GM19324 (cell line): ENCODE results near the gene AGER.
A peak's percentile ranks its signal among the peaks of the same experiment; 100 is the strongest.
"Not testable (repeated sequence)": the region's sequence is repeated elsewhere in the genome, so short reads cannot be mapped to it uniquely, and the experiment has no call there.

Source experiments
- ATAC-seq: cut with Tn5 transposase; IDR thresholded peaks from one replicate; pipeline ENCODE4 v1.9.1; 2021; ENCODE audit warnings: mild to moderate bottlenecking, moderate library complexity; ENCODE audit not compliant: unreplicated experiment, low FRiP score

The AGER gene

GRCh38 chr6:32184084-32184640 is at the start of gene AGER:
AGER (minus strand) TSS chr6:32184253; CDS start chr6:32184222, 31 bp downstream.
- no peak for ATAC-seq

- ATAC-seq = no peak
Observed at GRCh38 chr6:32226434-32226833, 42.4 kb upstream of the AGER start.

- ATAC-seq = peak; percentile 46
Observed at GRCh38 chr6:32224696-32225095, 40.6 kb upstream of the AGER start.

GRCh38 chr6:32223258-32224235 is 39.5 kb upstream of the AGER start, which contains the start of gene NOTCH4:
NOTCH4 (minus strand) TSS chr6:32224067; CDS start chr6:32223928, 139 bp downstream.
- no peak for ATAC-seq

GRCh38 chr6:32222333-32223230 is 38.5 kb upstream of the AGER start:
- ATAC-seq = no peak

GRCh38 chr6:32220021-32220420 is 36.0 kb upstream of the AGER start:
- ATAC-seq = no peak

- no peak for ATAC-seq
Observed at GRCh38 chr6:32218167-32218566, 34.1 kb upstream of the AGER start.

GRCh38 chr6:32216998-32217397 is 32.9 kb upstream of the AGER start:
- no peak for ATAC-seq

GRCh38 chr6:32216285-32216684 is 32.2 kb upstream of the AGER start:
- ATAC-seq = no peak

GRCh38 chr6:32215617-32216016 is 31.6 kb upstream of the AGER start:
- ATAC-seq = no peak

- no peak for ATAC-seq
Observed at GRCh38 chr6:32214126-32214525, 30.1 kb upstream of the AGER start.

GRCh38 chr6:32213649-32214048 is 29.6 kb upstream of the AGER start:
- no peak for ATAC-seq

GRCh38 chr6:32212076-32212760 is 28.2 kb upstream of the AGER start:
- ATAC-seq = no peak

GRCh38 chr6:32211432-32211831 is 27.4 kb upstream of the AGER start:
- not testable (repeated sequence) for ATAC-seq

GRCh38 chr6:32210191-32210601 is 26.1 kb upstream of the AGER start:
- ATAC-seq = no peak

- no peak for ATAC-seq
Observed at GRCh38 chr6:32208996-32209395, 24.9 kb upstream of the AGER start.

- no peak for ATAC-seq
Observed at GRCh38 chr6:32204268-32204715, 20.2 kb upstream of the AGER start.

- no peak for ATAC-seq
Observed at GRCh38 chr6:32203426-32204267, 19.6 kb upstream of the AGER start.

- ATAC-seq = no peak
Observed at GRCh38 chr6:32202186-32202585, 18.1 kb upstream of the AGER start.
